Mononuclear cell (primary cell): ENCODE data around the gene GPR65. TPM values are rescaled to one million over a fixed set of nuclear protein-coding genes. Genes with fewer than 3 reads are reported as not detected.
"Not testable (repeated sequence)": the region's sequence is repeated elsewhere in the genome, so short reads cannot be mapped to it uniquely, and the experiment has no call there.

ENCODE experiments used
- H3K27me3 ChIP-seq: 2 replicates; pipeline ENCODE4 v1.6.0; 2011; ENCODE audit warnings: low read length, control low read depth; ENCODE audit not compliant: insufficient read depth
- H3K4me1 ChIP-seq: 2 replicates; pipeline ENCODE4 v1.5.1; 2011; ENCODE audit warnings: mild to moderate bottlenecking, low read length, control low read depth; ENCODE audit not compliant: insufficient read depth
- H3K4me3 ChIP-seq: 2 replicates; pipeline ENCODE4 v1.5.1; 2011; ENCODE audit warnings: mild to moderate bottlenecking, low read length, moderate library complexity
- H3K9me3 ChIP-seq: 2 replicates; pipeline ENCODE4 v1.5.1; 2011; ENCODE audit warnings: low read depth, mild to moderate bottlenecking, control low read depth, low read length
- total RNA-seq: library from RNA; depleted of rRNA; stranded (reverse); fragments of >200 nt; gene quantifications from one replicate; pipeline ENCODE4 v1.2.3, GENCODE V29; 2012

The GPR65 gene
- total RNA-seq, 1 donor = 30.2 TPM

GRCh38 chr14:88013750-88014349 lies 8.9 kb downstream of the GPR65 start:
- no peaks in the 10 kb centered on the region for H3K27me3 ChIP-seq
- H3K4me1 ChIP-seq = peaks cover 46% of the 10 kb centered on the region
- no peaks in the 10 kb centered on the region for H3K9me3 ChIP-seq
- no peak overlapping the region for H3K4me3 ChIP-seq

GRCh38 chr14:88016768-88017167 lies 11.8 kb downstream of the GPR65 start:
- H3K9me3 ChIP-seq = no peaks in the 10 kb centered on the region
- H3K4me3 ChIP-seq = no peak overlapping the region
- no peaks in the 10 kb centered on the region for H3K27me3 ChIP-seq
- peaks cover 40% of the 10 kb centered on the region for H3K4me1 ChIP-seq

GRCh38 chr14:88017535-88017934 lies 12.6 kb downstream of the GPR65 start:
- peaks cover 40% of the 10 kb centered on the region for H3K4me1 ChIP-seq
- H3K4me3 ChIP-seq = no peak overlapping the region
- H3K9me3 ChIP-seq = no peaks in the 10 kb centered on the region
- no peaks in the 10 kb centered on the region for H3K27me3 ChIP-seq

GRCh38 chr14:88023658-88024187 lies 18.8 kb downstream of the GPR65 start:
- peaks cover 45% of the 10 kb centered on the region for H3K4me1 ChIP-seq

DNA sequence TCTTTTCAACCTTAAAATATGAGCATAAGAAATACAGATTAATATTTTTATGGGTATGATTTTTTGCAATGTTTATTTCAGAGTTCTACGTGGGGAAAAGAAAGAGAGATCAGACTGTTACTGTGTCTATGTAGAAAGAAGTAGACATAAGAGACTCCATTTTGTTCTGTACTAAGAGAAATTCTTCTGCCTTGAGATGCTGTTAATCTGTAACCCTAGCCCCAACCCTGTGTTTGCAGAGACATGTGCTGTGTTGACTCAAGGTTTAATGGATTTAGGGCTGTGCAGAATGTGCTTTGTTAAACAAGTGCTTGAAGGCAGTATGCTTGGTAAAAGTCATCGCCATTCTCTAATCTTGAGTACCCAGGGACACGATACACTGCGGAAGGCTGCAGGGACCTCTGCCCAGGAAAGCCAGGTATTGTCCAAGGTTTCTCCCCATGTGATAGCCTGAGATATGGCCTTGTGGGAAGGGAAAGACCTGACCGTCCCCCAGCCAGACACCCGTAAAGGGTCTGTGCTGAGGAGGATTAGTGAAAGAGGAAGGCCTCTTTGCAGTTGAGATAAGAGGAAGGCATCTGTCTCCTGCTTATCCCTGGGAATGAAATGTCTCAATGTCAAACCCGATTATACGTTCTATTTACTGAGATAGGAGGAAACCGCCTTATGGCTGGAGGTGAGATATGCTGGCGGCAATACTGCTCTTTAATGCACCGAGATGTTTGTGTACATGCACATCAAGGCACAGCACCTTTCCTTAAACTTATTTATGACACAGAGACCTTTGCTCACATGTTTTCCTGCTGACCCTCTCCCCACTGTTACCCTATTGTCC lies 19.5 kb downstream of the GPR65 start:
- not testable (repeated sequence) for H3K4me3 ChIP-seq, H3K9me3 ChIP-seq, H3K27me3 ChIP-seq
- peaks cover 40% of the 10 kb centered on the region for H3K4me1 ChIP-seq

More at GRCh38 chr14:88023658-88024187, 18.8 kb downstream of the GPR65 start:
- Histone ChIP-seq H3K4me3 (no peak overlapping the region), H3K9me3 (no peaks in the 10 kb centered on the region), H3K27me3 (no peaks in the 10 kb centered on the region)

DNA sequence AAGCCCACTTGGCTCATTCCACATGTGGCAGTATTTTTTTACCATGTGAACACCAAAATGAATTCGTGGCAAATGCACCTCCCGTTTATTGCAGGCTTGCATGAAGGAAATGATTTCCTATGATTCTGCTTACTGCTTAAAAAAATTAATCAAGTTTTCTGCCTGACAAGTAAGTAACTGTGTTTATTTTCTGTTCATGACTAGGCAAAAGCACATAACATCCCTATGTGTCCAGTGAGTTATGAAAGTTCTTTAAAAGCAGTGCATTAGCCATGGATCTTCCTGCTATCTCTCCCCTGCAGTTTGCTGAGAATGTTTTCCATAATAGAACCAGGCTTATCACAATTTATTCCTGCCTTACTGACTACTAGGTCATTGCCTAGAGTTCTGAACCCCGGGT lies 20.4 kb downstream of the GPR65 start:
- H3K4me3 ChIP-seq = no peak overlapping the region
- no peaks in the 10 kb centered on the region for H3K9me3 ChIP-seq
- peaks cover 45% of the 10 kb centered on the region for H3K4me1 ChIP-seq
- H3K27me3 ChIP-seq = no peaks in the 10 kb centered on the region

- H3K4me1 ChIP-seq = peaks cover 50% of the 10 kb centered on the region
- no peak overlapping the region for H3K4me3 ChIP-seq
- H3K27me3 ChIP-seq = no peaks in the 10 kb centered on the region
Measured at GRCh38 chr14:88026890-88027289, 22.0 kb downstream of the GPR65 start.

DNA sequence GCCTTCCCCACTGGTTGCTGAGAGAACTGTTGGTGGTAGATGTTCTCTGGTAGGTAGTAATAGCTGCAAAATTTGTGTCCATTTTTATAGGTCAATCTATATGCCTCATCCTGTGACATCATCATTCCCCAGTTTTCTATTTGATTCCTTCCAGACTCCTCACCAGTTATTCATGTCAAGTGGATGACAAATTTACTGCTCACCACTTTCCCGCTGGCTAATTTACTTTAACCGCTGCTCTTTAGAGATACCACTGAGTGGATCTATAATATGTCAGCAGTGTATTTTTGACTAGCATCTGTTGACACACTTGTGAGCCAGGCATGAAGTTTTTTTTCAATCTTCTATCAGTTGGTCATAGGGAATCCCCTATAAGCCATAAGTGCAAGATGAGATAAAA lies 24.6 kb downstream of the GPR65 start:
- no peak overlapping the region for H3K4me3 ChIP-seq
- H3K27me3 ChIP-seq = no peaks in the 10 kb centered on the region
- H3K9me3 ChIP-seq = no peaks in the 10 kb centered on the region
- peaks cover 50% of the 10 kb centered on the region for H3K4me1 ChIP-seq

More at GRCh38 chr14:88026890-88027289, 22.0 kb downstream of the GPR65 start:
- H3K9me3 ChIP-seq = no peaks in the 10 kb centered on the region

- no peaks in the 10 kb centered on the region for H3K9me3 ChIP-seq
- no peaks in the 10 kb centered on the region for H3K27me3 ChIP-seq
- peaks cover 48% of the 10 kb centered on the region for H3K4me1 ChIP-seq
- no peak overlapping the region for H3K4me3 ChIP-seq
Measured at GRCh38 chr14:88030079-88030478, 25.1 kb downstream of the GPR65 start.

DNA sequence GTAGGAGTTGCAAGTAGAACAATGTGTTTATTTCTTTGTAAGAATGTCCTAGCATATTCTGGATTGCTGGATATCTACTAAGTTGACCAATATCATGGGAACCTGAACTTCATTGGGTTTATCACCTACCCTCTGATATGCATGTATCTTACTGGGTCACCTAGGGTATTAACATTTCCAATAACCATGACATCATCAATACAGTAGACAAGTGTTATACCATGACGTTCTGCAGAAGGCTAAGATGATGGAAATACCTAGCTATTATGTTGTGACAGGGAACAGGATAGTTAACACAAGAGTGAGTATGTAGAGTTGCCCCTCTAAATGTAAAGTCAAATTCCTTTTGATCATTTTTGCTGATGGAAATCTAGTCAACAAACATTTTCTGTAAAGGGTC lies 26.0 kb downstream of the GPR65 start:
- Histone ChIP-seq H3K4me1 (peaks cover 42% of the 10 kb centered on the region), H3K9me3 (no peaks in the 10 kb centered on the region), H3K4me3 (no peak overlapping the region), H3K27me3 (no peaks in the 10 kb centered on the region)

DNA sequence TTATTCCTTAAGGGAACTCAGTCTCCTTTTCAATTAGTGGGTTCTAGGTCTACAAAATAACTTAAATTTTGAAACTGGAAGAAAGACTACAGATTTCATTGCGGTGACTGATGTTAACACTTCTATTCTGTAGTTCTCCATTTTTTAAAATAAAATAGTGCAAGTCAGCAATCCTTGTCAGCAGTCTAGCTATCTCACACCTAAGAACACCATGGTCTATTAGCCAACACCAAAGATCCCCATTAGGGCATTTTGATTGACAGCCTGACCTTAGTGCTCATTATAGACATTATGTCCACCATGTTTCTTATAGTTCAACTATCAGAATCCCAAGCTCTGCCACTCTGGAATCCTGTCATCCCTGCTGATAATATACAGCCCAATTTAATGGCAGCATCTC lies 27.4 kb downstream of the GPR65 start:
- Histone ChIP-seq H3K4me3 (no peak overlapping the region), H3K4me1 (peaks cover 34% of the 10 kb centered on the region), H3K27me3 (no peaks in the 10 kb centered on the region), H3K9me3 (no peaks in the 10 kb centered on the region)

DNA sequence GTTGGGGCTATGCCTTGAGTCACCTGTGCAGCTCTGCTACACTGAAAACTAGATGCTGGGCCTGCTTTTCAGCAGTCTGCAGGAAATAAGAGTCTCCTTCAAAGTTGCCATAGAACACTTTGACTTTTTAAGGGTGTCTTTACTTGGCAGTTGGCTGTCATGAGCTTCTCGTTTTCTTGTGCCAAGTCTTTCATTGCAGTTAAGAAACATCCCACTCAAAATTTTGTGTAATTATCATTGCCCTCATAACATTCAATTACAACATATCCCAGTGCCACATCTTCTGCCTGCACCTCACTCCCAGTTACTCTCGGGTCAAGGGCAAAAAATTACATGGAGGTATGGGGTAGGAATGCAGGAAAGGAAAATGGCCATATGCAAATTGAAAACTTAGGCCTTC lies 29.1 kb downstream of the GPR65 start:
- no peak overlapping the region for H3K4me3 ChIP-seq
- H3K9me3 ChIP-seq = no peaks in the 10 kb centered on the region
- no peaks in the 10 kb centered on the region for H3K27me3 ChIP-seq

DNA sequence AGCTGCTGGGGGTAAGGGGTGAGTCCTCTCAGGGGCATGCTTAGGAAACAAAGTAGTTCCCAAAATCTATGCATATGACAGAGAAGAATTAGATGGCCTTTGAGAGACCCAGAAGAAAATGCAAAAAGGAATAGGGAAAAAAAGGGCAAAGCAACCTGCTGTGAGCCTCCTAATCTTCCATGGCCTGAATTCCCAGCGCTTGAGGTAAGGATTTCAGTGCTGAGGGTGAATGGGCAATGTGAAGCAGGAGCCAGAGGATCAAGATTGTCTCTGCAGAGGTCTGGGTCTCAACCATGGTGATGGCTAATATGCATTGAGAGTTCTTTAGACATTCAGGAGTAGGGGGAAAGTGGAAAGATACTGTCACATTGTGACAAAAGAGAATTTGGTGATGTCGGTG lies 31.5 kb downstream of the GPR65 start:
- Histone ChIP-seq H3K9me3 (no peaks in the 10 kb centered on the region), H3K27me3 (no peaks in the 10 kb centered on the region), H3K4me3 (no peak overlapping the region), H3K4me1 (peaks cover 28% of the 10 kb centered on the region)

More for the DNA sequence above, 29.1 kb downstream of the GPR65 start:
- peaks cover 36% of the 10 kb centered on the region for H3K4me1 ChIP-seq

- H3K4me3 ChIP-seq = no peak overlapping the region
- H3K4me1 ChIP-seq = peaks cover 35% of the 10 kb centered on the region
- no peaks in the 10 kb centered on the region for H3K27me3 ChIP-seq
- H3K9me3 ChIP-seq = no peaks in the 10 kb centered on the region
Measured at GRCh38 chr14:88037325-88037724, 32.4 kb downstream of the GPR65 start.

- Histone ChIP-seq H3K27me3 (no peaks in the 10 kb centered on the region), H3K4me3 (no peak overlapping the region), H3K9me3 (no peaks in the 10 kb centered on the region), H3K4me1 (peaks cover 32% of the 10 kb centered on the region)
Measured at GRCh38 chr14:88039197-88039596, 34.3 kb downstream of the GPR65 start.
